MM.1S (cell line): Measurements from ENCODE around the gene GSC2.

Experiments
- DNase-seq: peaks from one replicate; pipeline ENCODE4 v3.0.0-alpha.2; 2015
- H2AFZ ChIP-seq: fragments of 300-600 bp; sonication (generic); 2 replicates; pipeline ENCODE4 v1.6.0; 2016; ENCODE audit warnings: antibody characterized with exemption, low read length
- H3F3A ChIP-seq: fragments of 300-600 bp; sonication (generic); 2 replicates; pipeline ENCODE4 v1.6.1; 2016; ENCODE audit warnings: mild to moderate bottlenecking, antibody characterized with exemption, low read length, moderate library complexity, mixed read lengths; ENCODE audit not compliant: insufficient read depth
- H3K27ac ChIP-seq: fragments of 300-600 bp; sonication (generic); 2 replicates; pipeline ENCODE4 v1.5.1; 2016; ENCODE audit warnings: mild to moderate bottlenecking, low read length
- H3K27me3 ChIP-seq: fragments of 300-600 bp; sonication (generic); replicated peaks from 2 replicates; pipeline ENCODE4 v1.6.0; 2016; ENCODE audit warnings: low read length; ENCODE audit not compliant: insufficient read depth
- H3K36me3 ChIP-seq: fragments of 300-600 bp; sonication (generic); replicated peaks from 2 replicates; pipeline ENCODE4 v1.6.1; 2016; ENCODE audit warnings: mild to moderate bottlenecking, low read length, mixed read lengths; ENCODE audit not compliant: insufficient read depth
- H3K4me1 ChIP-seq: fragments of 300-600 bp; sonication (generic); 2 replicates; pipeline ENCODE4 v1.6.1; 2016; ENCODE audit warnings: low read length, mixed read lengths
- H3K4me2 ChIP-seq: fragments of 300-600 bp; sonication (generic); 2 replicates; pipeline ENCODE4 v1.6.0; 2016; ENCODE audit warnings: low read depth, low read length
- H3K4me3 ChIP-seq: fragments of 300-600 bp; sonication (generic); 2 replicates; pipeline ENCODE4 v1.5.1; 2016; ENCODE audit warnings: low read length, mixed read lengths
- H3K79me2 ChIP-seq: fragments of 300-600 bp; sonication (generic); 2 replicates; pipeline ENCODE4 v1.6.1; 2016; ENCODE audit warnings: mixed run types, low read length, mixed read lengths
- H3K9ac ChIP-seq: fragments of 300-600 bp; sonication (generic); 2 replicates; pipeline ENCODE4 v1.6.1; 2016; ENCODE audit warnings: low read length, mixed read lengths
- H3K9me2 ChIP-seq: fragments of 300-600 bp; sonication (generic); replicated peaks from 2 replicates; pipeline ENCODE4 v1.6.1; 2016; ENCODE audit warnings: mild to moderate bottlenecking, low read length, mixed read lengths; ENCODE audit not compliant: insufficient read depth
- H3K9me3 ChIP-seq: fragments of 300-600 bp; sonication (generic); replicated peaks from 2 replicates; pipeline ENCODE4 v1.6.1; 2016; ENCODE audit warnings: mild to moderate bottlenecking, low read length, mixed read lengths; ENCODE audit not compliant: insufficient read depth
- H4K20me1 ChIP-seq: fragments of 300-600 bp; sonication (generic); 2 replicates; pipeline ENCODE4 v1.6.1; 2016; ENCODE audit warnings: mild to moderate bottlenecking, low read length, moderate library complexity, mixed read lengths; ENCODE audit not compliant: insufficient read depth
- CTCF ChIP-seq: fragments of 300-600 bp; sonication (generic); IDR thresholded peaks from 2 replicates; pipeline ENCODE4 v1.5.1; 2016; ENCODE audit warnings: antibody characterized with exemption, low read length, mixed read lengths
- EZH2 ChIP-seq: fragments of 300-600 bp; sonication (generic); optimal IDR thresholded peaks from 2 replicates; pipeline ENCODE3; 2017; ENCODE audit warnings: low read depth, mild to moderate bottlenecking, antibody characterized with exemption, low read length, mixed read lengths
- EZH2phosphoT487 ChIP-seq: fragments of 300-600 bp; sonication (generic); IDR thresholded peaks from 2 replicates; pipeline ENCODE4 v1.6.1; 2018; ENCODE audit warnings: antibody characterized with exemption, low read length

The GSC2 gene

GRCh38 chr22:19178657-19179496, 28.8 kb upstream of the GSC2 start, which contains the start of gene SLC25A1:
Gene SLC25A1, minus strand, starts transcription at chr22:19178736. Its CDS starts 63 bp downstream, at chr22:19178673.
- Histone ChIP-seq H3K9me3 (no peaks in the 10 kb centered on the region), H3K4me2 (peak within 1 kb of the TSS; percentile 95), H3K4me1 (peaks cover 3% of the 10 kb centered on the region; the same call in 1 of the 2 replicates), H3K27me3 (no peaks in the 10 kb centered on the region), H3K36me3 (no peaks in the 10 kb centered on the region), H3K79me2 (peaks cover 17% of the 10 kb centered on the region), H3K27ac (peak within 1 kb of the TSS; percentile 19; the same call in 1 of the 2 replicates), H3K4me3 (peak within 1 kb of the TSS; percentile 78), H3K9ac (peak within 1 kb of the TSS; percentile 70), H4K20me1 (no peaks in the 10 kb centered on the region), H3K9me2 (no peaks in the 10 kb centered on the region), H3F3A (peaks cover 13% of the 10 kb centered on the region; the same call in 1 of the 2 replicates), H2AFZ (peak within 1 kb of the TSS; percentile 84)
- DNase-seq, result peak; percentile 92
- TF ChIP-seq EZH2 (no peak), CTCF (no peak), EZH2phosphoT487 (no peak)

- Histone ChIP-seq H3K9ac (peak overlapping the region; percentile 70), H3K27me3 (no peaks in the 10 kb centered on the region), H3F3A (peaks cover 13% of the 10 kb centered on the region; the same call in 1 of the 2 replicates), H3K4me1 (peaks cover 1% of the 10 kb centered on the region; the same call in 1 of the 2 replicates), H3K4me3 (peak overlapping the region; percentile 78), H3K36me3 (no peaks in the 10 kb centered on the region), H3K9me2 (no peaks in the 10 kb centered on the region), H3K9me3 (no peaks in the 10 kb centered on the region), H4K20me1 (no peaks in the 10 kb centered on the region), H3K4me2 (peak overlapping the region; percentile 95), H3K27ac (no peak overlapping the region), H2AFZ (peak overlapping the region; percentile 63), H3K79me2 (peaks cover 24% of the 10 kb centered on the region)
- peak; percentile 49 for DNase-seq
- TF ChIP-seq EZH2 (no peak), CTCF (no peak), EZH2phosphoT487 (no peak)
Observed at GRCh38 chr22:19178065-19178656, 28.1 kb upstream of the GSC2 start.

GRCh38 chr22:19177164-19178064, 27.3 kb upstream of the GSC2 start:
- Histone ChIP-seq H4K20me1 (no peaks in the 10 kb centered on the region), H3K9ac (peak overlapping the region; percentile 70; the same call in 1 of the 2 replicates), H3K36me3 (no peaks in the 10 kb centered on the region), H3K27me3 (no peaks in the 10 kb centered on the region), H3K4me3 (peak overlapping the region; percentile 78), H3K79me2 (peaks cover 32% of the 10 kb centered on the region), H3K4me2 (peak overlapping the region; percentile 95), H3K9me2 (no peaks in the 10 kb centered on the region), H3F3A (peaks cover 13% of the 10 kb centered on the region; the same call in 1 of the 2 replicates), H2AFZ (peak overlapping the region; percentile 63), H3K27ac (no peak overlapping the region), H3K9me3 (no peaks in the 10 kb centered on the region), H3K4me1 (peaks cover 9% of the 10 kb centered on the region; the same call in 1 of the 2 replicates)
- no peak for DNase-seq
- TF ChIP-seq EZH2 (no peak), CTCF (no peak), EZH2phosphoT487 (no peak)
